Measurements from ENCODE around the gene ALX3.

DNA sequence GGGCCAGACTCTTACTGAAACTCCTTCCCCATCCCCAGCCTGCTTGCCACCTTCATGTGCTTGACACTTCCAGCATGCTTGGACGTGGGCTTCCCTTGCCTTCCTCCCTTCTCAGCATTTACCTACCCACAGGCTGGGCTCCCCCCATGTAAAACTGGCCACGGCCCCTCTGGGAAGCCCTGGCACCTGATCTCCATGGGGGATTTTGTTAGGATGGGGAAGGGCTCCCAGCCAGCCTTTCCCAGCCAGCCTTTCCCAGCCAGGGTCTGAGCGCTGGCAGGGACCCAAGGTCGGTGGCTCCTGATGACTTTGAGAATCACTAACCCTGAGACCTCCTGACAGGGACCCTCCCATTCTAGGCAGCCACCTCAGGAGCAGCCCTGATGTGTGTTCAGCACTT is 6.7 kb downstream of the ALX3 start:
- TF ChIP-seq JAZF1 (CRISPR knock-in tag; IDR thresholded peaks at IDR 0.05) (no peak), SP1 (CRISPR knock-in tag; conservative IDR thresholded peaks at IDR 0.05) (no peak), CBFB (CRISPR knock-in tag; IDR thresholded peaks at IDR 0.05; ENCODE audit: low read depth) (no peak)
- TF ChIP-seq, protein P1, sequence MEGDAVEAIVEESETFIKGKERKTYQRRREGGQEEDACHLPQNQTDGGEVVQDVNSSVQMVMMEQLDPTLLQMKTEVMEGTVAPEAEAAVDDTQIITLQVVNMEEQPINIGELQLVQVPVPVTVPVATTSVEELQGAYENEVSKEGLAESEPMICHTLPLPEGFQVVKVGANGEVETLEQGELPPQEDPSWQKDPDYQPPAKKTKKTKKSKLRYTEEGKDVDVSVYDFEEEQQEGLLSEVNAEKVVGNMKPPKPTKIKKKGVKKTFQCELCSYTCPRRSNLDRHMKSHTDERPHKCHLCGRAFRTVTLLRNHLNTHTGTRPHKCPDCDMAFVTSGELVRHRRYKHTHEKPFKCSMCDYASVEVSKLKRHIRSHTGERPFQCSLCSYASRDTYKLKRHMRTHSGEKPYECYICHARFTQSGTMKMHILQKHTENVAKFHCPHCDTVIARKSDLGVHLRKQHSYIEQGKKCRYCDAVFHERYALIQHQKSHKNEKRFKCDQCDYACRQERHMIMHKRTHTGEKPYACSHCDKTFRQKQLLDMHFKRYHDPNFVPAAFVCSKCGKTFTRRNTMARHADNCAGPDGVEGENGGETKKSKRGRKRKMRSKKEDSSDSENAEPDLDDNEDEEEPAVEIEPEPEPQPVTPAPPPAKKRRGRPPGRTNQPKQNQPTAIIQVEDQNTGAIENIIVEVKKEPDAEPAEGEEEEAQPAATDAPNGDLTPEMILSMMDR (IDR thresholded peaks at IDR 0.05), result no peak
- TF ChIP-seq, protein P2, sequence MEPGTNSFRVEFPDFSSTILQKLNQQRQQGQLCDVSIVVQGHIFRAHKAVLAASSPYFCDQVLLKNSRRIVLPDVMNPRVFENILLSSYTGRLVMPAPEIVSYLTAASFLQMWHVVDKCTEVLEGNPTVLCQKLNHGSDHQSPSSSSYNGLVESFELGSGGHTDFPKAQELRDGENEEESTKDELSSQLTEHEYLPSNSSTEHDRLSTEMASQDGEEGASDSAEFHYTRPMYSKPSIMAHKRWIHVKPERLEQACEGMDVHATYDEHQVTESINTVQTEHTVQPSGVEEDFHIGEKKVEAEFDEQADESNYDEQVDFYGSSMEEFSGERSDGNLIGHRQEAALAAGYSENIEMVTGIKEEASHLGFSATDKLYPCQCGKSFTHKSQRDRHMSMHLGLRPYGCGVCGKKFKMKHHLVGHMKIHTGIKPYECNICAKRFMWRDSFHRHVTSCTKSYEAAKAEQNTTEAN (CRISPR knock-in tag; IDR thresholded peaks at IDR 0.05), result no peak
- TF ChIP-seq, protein P3, sequence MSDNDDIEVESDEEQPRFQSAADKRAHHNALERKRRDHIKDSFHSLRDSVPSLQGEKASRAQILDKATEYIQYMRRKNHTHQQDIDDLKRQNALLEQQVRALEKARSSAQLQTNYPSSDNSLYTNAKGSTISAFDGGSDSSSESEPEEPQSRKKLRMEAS (CRISPR knock-in tag; IDR thresholded peaks at IDR 0.05), result no peak
- TF ChIP-seq, protein P4, sequence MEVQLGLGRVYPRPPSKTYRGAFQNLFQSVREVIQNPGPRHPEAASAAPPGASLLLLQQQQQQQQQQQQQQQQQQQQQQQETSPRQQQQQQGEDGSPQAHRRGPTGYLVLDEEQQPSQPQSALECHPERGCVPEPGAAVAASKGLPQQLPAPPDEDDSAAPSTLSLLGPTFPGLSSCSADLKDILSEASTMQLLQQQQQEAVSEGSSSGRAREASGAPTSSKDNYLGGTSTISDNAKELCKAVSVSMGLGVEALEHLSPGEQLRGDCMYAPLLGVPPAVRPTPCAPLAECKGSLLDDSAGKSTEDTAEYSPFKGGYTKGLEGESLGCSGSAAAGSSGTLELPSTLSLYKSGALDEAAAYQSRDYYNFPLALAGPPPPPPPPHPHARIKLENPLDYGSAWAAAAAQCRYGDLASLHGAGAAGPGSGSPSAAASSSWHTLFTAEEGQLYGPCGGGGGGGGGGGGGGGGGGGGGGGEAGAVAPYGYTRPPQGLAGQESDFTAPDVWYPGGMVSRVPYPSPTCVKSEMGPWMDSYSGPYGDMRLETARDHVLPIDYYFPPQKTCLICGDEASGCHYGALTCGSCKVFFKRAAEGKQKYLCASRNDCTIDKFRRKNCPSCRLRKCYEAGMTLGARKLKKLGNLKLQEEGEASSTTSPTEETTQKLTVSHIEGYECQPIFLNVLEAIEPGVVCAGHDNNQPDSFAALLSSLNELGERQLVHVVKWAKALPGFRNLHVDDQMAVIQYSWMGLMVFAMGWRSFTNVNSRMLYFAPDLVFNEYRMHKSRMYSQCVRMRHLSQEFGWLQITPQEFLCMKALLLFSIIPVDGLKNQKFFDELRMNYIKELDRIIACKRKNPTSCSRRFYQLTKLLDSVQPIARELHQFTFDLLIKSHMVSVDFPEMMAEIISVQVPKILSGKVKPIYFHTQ (CRISPR knock-in tag; IDR thresholded peaks at IDR 0.05), result no peak
- TF ChIP-seq, protein P5, sequence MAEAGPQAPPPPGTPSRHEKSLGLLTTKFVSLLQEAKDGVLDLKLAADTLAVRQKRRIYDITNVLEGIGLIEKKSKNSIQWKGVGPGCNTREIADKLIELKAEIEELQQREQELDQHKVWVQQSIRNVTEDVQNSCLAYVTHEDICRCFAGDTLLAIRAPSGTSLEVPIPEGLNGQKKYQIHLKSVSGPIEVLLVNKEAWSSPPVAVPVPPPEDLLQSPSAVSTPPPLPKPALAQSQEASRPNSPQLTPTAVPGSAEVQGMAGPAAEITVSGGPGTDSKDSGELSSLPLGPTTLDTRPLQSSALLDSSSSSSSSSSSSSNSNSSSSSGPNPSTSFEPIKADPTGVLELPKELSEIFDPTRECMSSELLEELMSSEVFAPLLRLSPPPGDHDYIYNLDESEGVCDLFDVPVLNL (CRISPR knock-in tag; IDR thresholded peaks at IDR 0.05; ENCODE audit: borderline replicate concordance, low read depth), result no peak
- TF ChIP-seq, protein P6, sequence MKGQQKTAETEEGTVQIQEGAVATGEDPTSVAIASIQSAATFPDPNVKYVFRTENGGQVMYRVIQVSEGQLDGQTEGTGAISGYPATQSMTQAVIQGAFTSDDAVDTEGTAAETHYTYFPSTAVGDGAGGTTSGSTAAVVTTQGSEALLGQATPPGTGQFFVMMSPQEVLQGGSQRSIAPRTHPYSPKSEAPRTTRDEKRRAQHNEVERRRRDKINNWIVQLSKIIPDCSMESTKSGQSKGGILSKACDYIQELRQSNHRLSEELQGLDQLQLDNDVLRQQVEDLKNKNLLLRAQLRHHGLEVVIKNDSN (CRISPR knock-in tag; IDR thresholded peaks at IDR 0.05), result no peak

Data from WTC11 (cell line).